A549 (cell line): ENCODE results near the gene ADAMTSL3. TPM values are rescaled to one million over a fixed set of nuclear protein-coding genes. Genes with fewer than 3 reads are reported as not detected.

Experiments used
- ATAC-seq, 2 experiments: fragments of 200-7000 bp in 1 of 2; fragments of >200 bp in 1 of 2; cut with Nextera tagmentation in 1 of 2; cut with Tn5 transposase in 1 of 2; 3 replicates each; pipeline versions ENCODE4 v1.8.0 to v1.9.1; 2018 to 2020; ENCODE audit warnings: mild to moderate bottlenecking in 1 of 2, moderate library complexity in 1 of 2
- CTCF ChIA-PET: fragments of 300-600 bp; sonication (Branson Sonifier 250); formaldehyde crosslinking; extraction: SDS; loops from one replicate; lab custom pipeline; 2021; ENCODE audit warnings: antibody characterized with exemption, inconsistent platforms; lab: Yijun Ruan, JAX
- POLR2A ChIA-PET: fragments of 350-600 bp; formaldehyde crosslinking; extraction: SDS; loops from one replicate; lab custom pipeline; 2021; ENCODE audit warnings: antibody characterized with exemption, inconsistent platforms; lab: Yijun Ruan, JAX
- DNase-seq, 2 experiments: peaks; one replicate each; pipeline versions ENCODE4 v3.0.0 to v3.0.0-alpha.2; 2011 to 2016; ENCODE audit warnings: low read depth in 1 of 2, low spot score in 1 of 2
- FAIRE-seq: peaks from 2 replicates; lab custom pipeline; 2011; peaks lifted over from hg19 to GRCh38; lab: Jason Lieb, UNC
- H3K27ac ChIP-seq, 2 experiments: fragments of >200 bp; sonication (Bioruptor Twin); formaldehyde crosslinking; 3 replicates each; pipeline ENCODE4 v1.5.1; 2016 to 2017
- H3K4me1 ChIP-seq: fragments of >200 bp; sonication (Bioruptor Twin); formaldehyde crosslinking; 3 replicates; pipeline ENCODE4 v1.6.1; 2016
- H3K4me2 ChIP-seq: fragments of >200 bp; sonication (Bioruptor Twin); formaldehyde crosslinking; 3 replicates; pipeline ENCODE4 v1.6.1; 2016
- H3K4me3 ChIP-seq: fragments of >200 bp; sonication (Bioruptor Twin); formaldehyde crosslinking; 3 replicates; pipeline ENCODE4 v1.5.1; 2016
- H3K9me3 ChIP-seq: fragments of >200 bp; sonication (Bioruptor Twin); formaldehyde crosslinking; 3 replicates; pipeline ENCODE4 v1.6.1; 2016
- BHLHE40 ChIP-seq: IDR thresholded peaks from 2 replicates; pipeline ENCODE4 v1.6.1; 2012; ENCODE audit warnings: low read depth, low read length, inconsistent platforms
- CEBPB ChIP-seq, 2 experiments: fragments of >200 bp in 1 of 2; sonication (Bioruptor Twin) in 1 of 2; formaldehyde crosslinking in 1 of 2; IDR thresholded peaks; 2 replicates each; pipeline ENCODE4 v1.6.1; 2012 to 2016
- CHD2 ChIP-seq: fragments of 150-350 bp; IDR thresholded peaks from 2 replicates; pipeline ENCODE4 v1.6.1; 2014; ENCODE audit warnings: low read length; ENCODE audit not compliant: partially characterized antibody
- CHD4 ChIP-seq: fragments of 200-600 bp; sonication (generic); IDR thresholded peaks from 2 replicates; pipeline ENCODE4 v1.6.1; 2016; ENCODE audit warnings: antibody characterized with exemption, mild to moderate bottlenecking, borderline replicate concordance
- EP300 ChIP-seq, 2 experiments: fragments of >200 bp; sonication (Bioruptor Twin); formaldehyde crosslinking; IDR thresholded peaks; 2 replicates in 1 of 2; 3 replicates in 1 of 2; pipeline ENCODE4 v1.6.1; 2016 to 2017
- ESRRA ChIP-seq: fragments of 150-350 bp; IDR thresholded peaks from 2 replicates; pipeline ENCODE4 v1.6.1; 2014; ENCODE audit warnings: mild to moderate bottlenecking, low read length, borderline replicate concordance
- FOSB ChIP-seq: fragments of 250-450 bp; sonication (Bioruptor Pico); IDR thresholded peaks from 2 replicates; pipeline ENCODE4 v1.5.0; 2020; ENCODE audit warnings: mild to moderate bottlenecking, moderate library complexity
- FOSL2 ChIP-seq, 2 experiments: fragments of 450-650 bp in 1 of 2; fragments of >200 bp in 1 of 2; sonication (Bioruptor Twin) in 1 of 2; formaldehyde crosslinking; IDR thresholded peaks; 2 replicates each; pipeline versions ENCODE4 v1.5.0 to v1.6.1; 2016 to 2020; ENCODE audit warnings: mild to moderate bottlenecking in 1 of 2, moderate library complexity in 1 of 2
- HEYL ChIP-seq: fragments of 250-450 bp; sonication (Bioruptor Pico); IDR thresholded peaks from 2 replicates; pipeline ENCODE4 v1.8.0; 2021; ENCODE audit warnings: mild to moderate bottlenecking, moderate library complexity
- HOXA7 ChIP-seq: fragments of 250-450 bp; sonication (Bioruptor Pico); IDR thresholded peaks from 2 replicates; pipeline ENCODE4 v1.5.0; 2020; ENCODE audit warnings: mild to moderate bottlenecking, moderate library complexity
- HOXB13 ChIP-seq: fragments of 250-450 bp; sonication (Bioruptor Pico); IDR thresholded peaks from 2 replicates; pipeline ENCODE4 v1.5.0; 2020; ENCODE audit warnings: low read depth, mild to moderate bottlenecking, moderate library complexity
- HOXB5 ChIP-seq: fragments of 250-450 bp; sonication (Bioruptor Pico); IDR thresholded peaks from 2 replicates; pipeline ENCODE4 v1.5.0; 2020; ENCODE audit warnings: mild to moderate bottlenecking, moderate library complexity
- KDM1A ChIP-seq: fragments of 200-600 bp; sonication (generic); IDR thresholded peaks from 2 replicates; pipeline ENCODE4 v1.6.1; 2016; ENCODE audit warnings: low read depth, mild to moderate bottlenecking
- MAZ ChIP-seq: fragments of 150-350 bp; IDR thresholded peaks from 2 replicates; pipeline ENCODE4 v1.6.1; 2014; ENCODE audit warnings: antibody characterized with exemption, low read depth, low read length, borderline replicate concordance
- NR3C1 ChIP-seq: fragments of >200 bp; sonication (Bioruptor Twin); formaldehyde crosslinking; IDR thresholded peaks from 3 replicates; pipeline ENCODE4 v1.6.1; 2017
- POLR2AphosphoS2 ChIP-seq: conservative IDR thresholded peaks from 2 replicates; pipeline ENCODE4 v1.6.1; 2012; ENCODE audit warnings: low read length, improper control_type of control experiment, inconsistent platforms
- RAD21 ChIP-seq, 2 experiments: fragments of >200 bp in 1 of 2; sonication (Bioruptor Twin) in 1 of 2; formaldehyde crosslinking in 1 of 2; IDR thresholded peaks in 1 of 2; conservative IDR thresholded peaks in 1 of 2; 2 replicates in 1 of 2; 3 replicates in 1 of 2; pipeline ENCODE4 v1.6.1; 2012 to 2018; ENCODE audit warnings: inconsistent platforms in 1 of 2
- RARB ChIP-seq: fragments of 250-450 bp; sonication (Bioruptor Pico); IDR thresholded peaks from 2 replicates; pipeline ENCODE4 v1.8.0; 2021; ENCODE audit warnings: mild to moderate bottlenecking, moderate library complexity
- RFX5 ChIP-seq: fragments of 450-650 bp; IDR thresholded peaks from 2 replicates; pipeline ENCODE4 v1.7.1; 2014; ENCODE audit warnings: antibody characterized with exemption, mild to moderate bottlenecking, moderate library complexity
- RNF2 ChIP-seq: fragments of 200-600 bp; sonication (generic); IDR thresholded peaks from 2 replicates; pipeline ENCODE4 v1.6.1; 2016; ENCODE audit warnings: low read depth, mild to moderate bottlenecking, antibody characterized with exemption, moderate library complexity, borderline replicate concordance
- SMC3 ChIP-seq: fragments of >200 bp; sonication (Bioruptor Twin); formaldehyde crosslinking; IDR thresholded peaks from 3 replicates; pipeline ENCODE4 v1.6.1; 2018; ENCODE audit warnings: inconsistent platforms
- TFCP2L1 ChIP-seq: fragments of 250-450 bp; sonication (Bioruptor Pico); IDR thresholded peaks from 2 replicates; pipeline ENCODE4 v1.5.0; 2021; ENCODE audit warnings: mild to moderate bottlenecking
- ZSCAN20 ChIP-seq: fragments of 250-450 bp; sonication (Bioruptor Pico); IDR thresholded peaks from 2 replicates; pipeline ENCODE4 v1.8.0; 2022; ENCODE audit warnings: mild to moderate bottlenecking, moderate library complexity
- WGBS: methylation state at CpG from one replicate; pipeline ENCODE4 v1.1.6; 2017; ENCODE audit errors: missing lambda C conversion rate; 5-methylcytosine and 5-hydroxymethylcytosine counted together
- polyA plus RNA-seq, 4 experiments: library from polyadenylated mRNA; depleted of rRNA in 3 of 4; stranded (reverse); fragments of >200 nt; fragmentation: RNase III in 1 of 4; extraction: RNeasy Plus Mini Kit Qiagen cat#74134 plus additional on column Dnase treatment in 1 of 4; gene quantifications; 2 replicates in 3 of 4; 3 replicates in 1 of 4; pipeline ENCODE4 v1.2.3, GENCODE V29; 2011 to 2017
- TF ChIP-seq, protein P1 (sequence below): fragments of 250-450 bp; sonication (Bioruptor Pico); IDR thresholded peaks from 2 replicates; pipeline ENCODE4 v1.5.0; 2021; ENCODE audit warnings: mild to moderate bottlenecking, moderate library complexity, borderline replicate concordance
- TF ChIP-seq, protein P2 (sequence below): IDR thresholded peaks from 2 replicates; pipeline ENCODE4 v1.6.1; 2012
- TF ChIP-seq, protein P3 (sequence below): fragments of >200 bp; sonication (Bioruptor Twin); formaldehyde crosslinking; IDR thresholded peaks from 3 replicates; pipeline ENCODE4 v1.6.1; 2016
- TF ChIP-seq, protein P4 (sequence below): IDR thresholded peaks from 2 replicates; pipeline ENCODE4 v1.6.1; 2012
- TF ChIP-seq, protein P5 (sequence below): fragments of >200 bp; sonication (Bioruptor Twin); formaldehyde crosslinking; IDR thresholded peaks from 2 replicates; pipeline ENCODE4 v1.6.1; 2016

Gene ADAMTSL3
- polyA plus RNA-seq, 2 of the 4 experiments (the other 2 are of a cell fraction) = 0.22 to 0.25 TPM

DNA sequence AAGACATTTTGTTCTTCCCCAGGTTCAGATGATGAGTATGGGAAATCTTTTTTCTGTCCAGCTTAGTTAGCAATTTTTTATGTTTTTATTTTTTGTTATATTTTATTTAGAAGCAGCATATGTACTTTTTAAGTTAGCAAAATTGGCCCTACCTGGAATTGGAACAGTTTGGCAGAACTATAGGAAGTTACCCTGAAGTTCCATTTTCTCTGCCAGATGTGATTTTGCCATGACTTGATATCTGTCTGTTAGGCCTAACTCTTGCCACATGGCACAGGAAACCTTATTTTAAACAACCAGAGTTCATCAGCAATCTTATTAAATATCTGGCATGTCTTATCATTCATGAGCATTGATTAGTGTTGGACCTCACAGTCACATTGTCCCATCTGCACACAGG is 67.1 kb downstream of the ADAMTSL3 start:
- TF ChIP-seq ESRRA (no peak), RAD21 (conservative IDR thresholded peaks at IDR 0.05 in 1 of 2, IDR thresholded peaks at IDR 0.05 in 1 of 2) (no peak), HEYL (CRISPR knock-in tag) (no peak), FOSB (no peak), HOXA7 (no peak)
- TF ChIP-seq, protein P1, sequence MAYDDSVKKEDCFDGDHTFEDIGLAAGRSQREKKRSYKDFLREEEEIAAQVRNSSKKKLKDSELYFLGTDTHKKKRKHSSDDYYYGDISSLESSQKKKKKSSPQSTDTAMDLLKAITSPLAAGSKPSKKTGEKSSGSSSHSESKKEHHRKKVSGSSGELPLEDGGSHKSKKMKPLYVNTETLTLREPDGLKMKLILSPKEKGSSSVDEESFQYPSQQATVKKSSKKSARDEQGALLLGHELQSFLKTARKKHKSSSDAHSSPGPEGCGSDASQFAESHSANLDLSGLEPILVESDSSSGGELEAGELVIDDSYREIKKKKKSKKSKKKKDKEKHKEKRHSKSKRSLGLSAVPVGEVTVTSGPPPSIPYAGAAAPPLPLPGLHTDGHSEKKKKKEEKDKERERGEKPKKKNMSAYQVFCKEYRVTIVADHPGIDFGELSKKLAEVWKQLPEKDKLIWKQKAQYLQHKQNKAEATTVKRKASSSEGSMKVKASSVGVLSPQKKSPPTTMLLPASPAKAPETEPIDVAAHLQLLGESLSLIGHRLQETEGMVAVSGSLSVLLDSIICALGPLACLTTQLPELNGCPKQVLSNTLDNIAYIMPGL (CRISPR knock-in tag) = no peak
- Histone ChIP-seq H3K4me2 (no peak overlapping the region), H3K27ac (no peak overlapping the region), H3K4me3 (no peak overlapping the region), H3K4me1 (no peaks in the 10 kb centered on the region), H3K9me3 (no peaks in the 10 kb centered on the region)
- ChIA-PET POLR2A (no interaction called here), CTCF (no interaction called here)
- DNase-seq = no peak
- FAIRE-seq = no peak
- no peak for ATAC-seq

DNA sequence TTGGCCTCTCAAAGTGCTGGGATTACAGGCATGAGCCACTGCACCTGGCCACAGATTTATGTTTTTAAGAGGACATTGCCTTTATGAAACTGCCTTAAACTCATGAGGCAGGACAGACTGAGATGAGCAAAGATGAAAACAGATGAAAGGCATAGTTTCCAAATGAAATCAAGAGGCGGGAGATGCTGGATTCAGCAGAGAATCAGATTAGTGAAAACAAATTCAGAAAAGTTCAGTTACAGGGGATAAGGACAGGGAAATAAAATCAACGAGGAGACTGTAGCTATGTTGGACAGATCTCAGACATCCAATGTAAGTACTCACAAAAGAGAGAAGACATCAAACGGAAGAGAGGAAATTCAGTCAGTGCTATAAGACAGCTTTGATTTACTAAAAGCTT is 68.1 kb downstream of the ADAMTSL3 start:
- TF ChIP-seq BHLHE40 = no peak
- TF ChIP-seq SMC3 = no peak
- TF ChIP-seq, protein P2, sequence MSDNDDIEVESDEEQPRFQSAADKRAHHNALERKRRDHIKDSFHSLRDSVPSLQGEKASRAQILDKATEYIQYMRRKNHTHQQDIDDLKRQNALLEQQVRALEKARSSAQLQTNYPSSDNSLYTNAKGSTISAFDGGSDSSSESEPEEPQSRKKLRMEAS = no peak
- no peak for TF ChIP-seq CEBPB (IDR thresholded peaks at IDR 0.05)
- no peak for TF ChIP-seq HOXB13
- TF ChIP-seq, protein P3, sequence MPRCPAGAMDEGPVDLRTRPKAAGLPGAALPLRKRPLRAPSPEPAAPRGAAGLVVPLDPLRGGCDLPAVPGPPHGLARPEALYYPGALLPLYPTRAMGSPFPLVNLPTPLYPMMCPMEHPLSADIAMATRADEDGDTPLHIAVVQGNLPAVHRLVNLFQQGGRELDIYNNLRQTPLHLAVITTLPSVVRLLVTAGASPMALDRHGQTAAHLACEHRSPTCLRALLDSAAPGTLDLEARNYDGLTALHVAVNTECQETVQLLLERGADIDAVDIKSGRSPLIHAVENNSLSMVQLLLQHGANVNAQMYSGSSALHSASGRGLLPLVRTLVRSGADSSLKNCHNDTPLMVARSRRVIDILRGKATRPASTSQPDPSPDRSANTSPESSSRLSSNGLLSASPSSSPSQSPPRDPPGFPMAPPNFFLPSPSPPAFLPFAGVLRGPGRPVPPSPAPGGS = no peak
- TF ChIP-seq CHD4 = no peak
- TF ChIP-seq POLR2AphosphoS2 = no peak
- TF ChIP-seq HEYL (CRISPR knock-in tag) = no peak
- no peak for TF ChIP-seq CHD2
- TF ChIP-seq, protein P4, sequence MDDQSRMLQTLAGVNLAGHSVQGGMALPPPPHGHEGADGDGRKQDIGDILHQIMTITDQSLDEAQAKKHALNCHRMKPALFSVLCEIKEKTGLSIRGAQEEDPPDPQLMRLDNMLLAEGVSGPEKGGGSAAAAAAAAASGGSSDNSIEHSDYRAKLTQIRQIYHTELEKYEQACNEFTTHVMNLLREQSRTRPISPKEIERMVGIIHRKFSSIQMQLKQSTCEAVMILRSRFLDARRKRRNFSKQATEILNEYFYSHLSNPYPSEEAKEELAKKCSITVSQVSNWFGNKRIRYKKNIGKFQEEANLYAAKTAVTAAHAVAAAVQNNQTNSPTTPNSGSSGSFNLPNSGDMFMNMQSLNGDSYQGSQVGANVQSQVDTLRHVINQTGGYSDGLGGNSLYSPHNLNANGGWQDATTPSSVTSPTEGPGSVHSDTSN = no peak
- no peak for TF ChIP-seq TFCP2L1 (CRISPR knock-in tag)
- no peak for TF ChIP-seq FOSL2 (IDR thresholded peaks at IDR 0.05)
- TF ChIP-seq FOSL2 (CRISPR knock-in tag; IDR thresholded peaks at IDR 0.05) = no peak
- TF ChIP-seq RFX5 = no peak
- TF ChIP-seq NR3C1 = no peak
- TF ChIP-seq EP300 (IDR thresholded peaks at IDR 0.05) = no peak

DNA sequence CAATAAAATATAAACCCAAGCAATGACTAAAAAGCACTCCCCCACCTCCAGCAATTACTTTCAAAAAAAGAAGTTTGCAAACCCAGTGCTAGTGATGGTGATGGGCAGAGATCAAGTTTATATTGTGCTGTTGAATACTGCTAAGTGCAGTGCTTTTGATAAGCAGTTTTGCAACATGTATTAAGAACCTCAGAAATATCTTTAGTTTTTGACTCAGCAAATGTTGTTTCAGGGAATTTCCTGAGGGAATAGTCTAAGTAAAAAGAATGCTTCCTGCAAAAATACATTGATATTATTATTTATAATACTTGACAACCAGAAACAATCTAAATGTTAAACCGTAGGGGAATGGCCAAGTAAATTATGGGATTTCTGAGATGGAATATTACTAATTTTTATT is 69.3 kb downstream of the ADAMTSL3 start:
- ChIA-PET POLR2A (no interaction called here), CTCF (no interaction called here)
- Histone ChIP-seq H3K4me3 (no peak overlapping the region), H3K27ac (no peak overlapping the region), H3K4me2 (no peak overlapping the region), H3K4me1 (no peaks in the 10 kb centered on the region), H3K9me3 (no peaks in the 10 kb centered on the region)
- TF ChIP-seq CHD2 (no peak), HOXB5 (CRISPR knock-in tag) (no peak), RNF2 (no peak), ZSCAN20 (CRISPR knock-in tag) (no peak), MAZ (no peak), SMC3 (no peak), HOXA7 (no peak), CEBPB (IDR thresholded peaks at IDR 0.05) (no peak), RARB (CRISPR knock-in tag) (no peak), EP300 (IDR thresholded peaks at IDR 0.05) (no peak), KDM1A (no peak)
- TF ChIP-seq, protein P5, sequence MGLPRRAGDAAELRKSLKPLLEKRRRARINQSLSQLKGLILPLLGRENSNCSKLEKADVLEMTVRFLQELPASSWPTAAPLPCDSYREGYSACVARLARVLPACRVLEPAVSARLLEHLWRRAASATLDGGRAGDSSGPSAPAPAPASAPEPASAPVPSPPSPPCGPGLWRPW = no peak
- TF ChIP-seq, protein P2 = no peak
- no peak for FAIRE-seq
- no peak for ATAC-seq
- DNase-seq = no peak
- 1% methylated on average over 1 of the region's 1 CpG for WGBS

More for the DNA sequence above, 68.1 kb downstream of the ADAMTSL3 start:
- no peak overlapping the region for H3K4me3 ChIP-seq
- H3K4me2 ChIP-seq = no peak overlapping the region
- no peaks in the 10 kb centered on the region for H3K4me1 ChIP-seq
- DNase-seq (no peak), ATAC-seq (no peak), FAIRE-seq (no peak)
- CTCF ChIA-PET = no interaction called here
- no peaks in the 10 kb centered on the region for H3K9me3 ChIP-seq
- no peak overlapping the region for H3K27ac ChIP-seq
- WGBS = 24% methylated on average over 3 of the region's 3 CpGs
- POLR2A ChIA-PET = no interaction called here
